Fibroblast of the aortic adventitia (primary cell): Measurements from ENCODE around the gene NR4A2. TPM values are rescaled to one million over a fixed set of nuclear protein-coding genes. Genes with fewer than 3 reads are reported as not detected.
A peak's percentile ranks its signal among the peaks of the same experiment; 100 is the strongest.

Experiments used
- DNase-seq: peaks from one replicate; pipeline ENCODE4 v3.0.0-alpha.2; 2010; ENCODE audit warnings: low read depth
- H3K4me3 ChIP-seq: 2 replicates; pipeline ENCODE4 v1.5.1; 2011; ENCODE audit warnings: low read depth, mild to moderate bottlenecking, control low read depth, low read length, moderate library complexity
- total RNA-seq: library from RNA; depleted of rRNA; stranded (reverse); fragments of >200 nt; gene quantifications from 2 replicates; pipeline ENCODE4 v1.2.3, GENCODE V29; 2012; ENCODE audit warnings: low replicate concordance
- TF ChIP-seq, protein P1 (sequence below): IDR thresholded peaks from 2 replicates; pipeline ENCODE4 v1.5.1; 2011; ENCODE audit warnings: mild to moderate bottlenecking, low read length, control low read depth, inconsistent platforms; ENCODE audit not compliant: insufficient read depth

Gene NR4A2
- total RNA-seq, 1 donor, result 0.81 TPM

- peak; percentile 63 for DNase-seq
- H3K4me3 ChIP-seq, result peak overlapping the region; percentile 80
- TF ChIP-seq, protein P1, sequence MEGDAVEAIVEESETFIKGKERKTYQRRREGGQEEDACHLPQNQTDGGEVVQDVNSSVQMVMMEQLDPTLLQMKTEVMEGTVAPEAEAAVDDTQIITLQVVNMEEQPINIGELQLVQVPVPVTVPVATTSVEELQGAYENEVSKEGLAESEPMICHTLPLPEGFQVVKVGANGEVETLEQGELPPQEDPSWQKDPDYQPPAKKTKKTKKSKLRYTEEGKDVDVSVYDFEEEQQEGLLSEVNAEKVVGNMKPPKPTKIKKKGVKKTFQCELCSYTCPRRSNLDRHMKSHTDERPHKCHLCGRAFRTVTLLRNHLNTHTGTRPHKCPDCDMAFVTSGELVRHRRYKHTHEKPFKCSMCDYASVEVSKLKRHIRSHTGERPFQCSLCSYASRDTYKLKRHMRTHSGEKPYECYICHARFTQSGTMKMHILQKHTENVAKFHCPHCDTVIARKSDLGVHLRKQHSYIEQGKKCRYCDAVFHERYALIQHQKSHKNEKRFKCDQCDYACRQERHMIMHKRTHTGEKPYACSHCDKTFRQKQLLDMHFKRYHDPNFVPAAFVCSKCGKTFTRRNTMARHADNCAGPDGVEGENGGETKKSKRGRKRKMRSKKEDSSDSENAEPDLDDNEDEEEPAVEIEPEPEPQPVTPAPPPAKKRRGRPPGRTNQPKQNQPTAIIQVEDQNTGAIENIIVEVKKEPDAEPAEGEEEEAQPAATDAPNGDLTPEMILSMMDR, result no peak
Measured at GRCh38 chr2:156340804-156341451, 8.4 kb upstream of the NR4A2 start.

DNA sequence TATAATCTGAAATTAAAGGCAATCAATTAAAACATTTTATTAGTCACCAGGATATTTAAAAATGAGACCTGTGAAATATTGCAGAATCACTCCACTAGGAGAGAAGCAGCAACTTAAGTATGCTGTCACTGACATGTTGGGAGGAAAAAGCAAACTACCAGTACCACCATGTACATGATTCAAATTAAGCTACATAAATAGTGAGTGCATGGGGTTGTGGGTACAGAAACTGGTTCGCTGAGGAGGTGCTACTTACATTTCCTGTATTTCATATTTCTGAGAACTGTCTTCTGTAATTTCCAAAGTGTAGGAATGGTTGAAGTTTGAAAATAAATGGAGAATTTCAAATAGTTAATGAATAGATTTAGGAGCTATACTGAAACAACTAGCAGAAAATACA lies 7.9 kb upstream of the NR4A2 start:
- peak; percentile 24 for DNase-seq

DNA sequence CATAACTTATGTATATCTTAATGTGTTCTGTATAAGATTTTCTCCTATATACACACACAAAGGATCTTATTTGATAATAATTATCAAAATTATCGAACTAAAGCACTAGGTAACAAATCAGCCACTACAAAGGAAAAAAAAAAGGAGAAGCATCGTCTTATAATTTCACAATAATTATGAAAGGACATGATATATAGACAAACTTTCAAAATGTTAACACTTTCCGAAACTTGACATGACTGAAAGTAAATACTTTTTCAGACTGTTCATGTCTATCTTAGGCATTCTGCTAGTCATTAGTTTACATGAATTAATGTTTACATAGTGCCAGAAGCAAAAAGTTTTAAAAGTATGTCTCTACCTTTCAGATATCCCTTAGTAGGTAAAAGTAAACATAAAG lies 7.3 kb upstream of the NR4A2 start:
- no peak overlapping the region for H3K4me3 ChIP-seq
- peak; percentile 1 for DNase-seq
- TF ChIP-seq, protein P1, result no peak

More for the DNA sequence above, 7.9 kb upstream of the NR4A2 start:
- TF ChIP-seq, protein P1, result no peak
- no peak overlapping the region for H3K4me3 ChIP-seq

GRCh38 chr2:156339110-156339847 lies 6.8 kb upstream of the NR4A2 start:
- TF ChIP-seq, protein P1, result no peak
- peak; percentile 13 for DNase-seq
- H3K4me3 ChIP-seq, result no peak overlapping the region

- no peak for DNase-seq
- TF ChIP-seq, protein P1, result no peak
Measured at GRCh38 chr2:156338578-156338977, 6.1 kb upstream of the NR4A2 start.

GRCh38 chr2:156334496-156335478 lies 2.3 kb upstream of the NR4A2 start:
- TF ChIP-seq, protein P1, result peak; percentile 30
- peak; percentile 96 for DNase-seq
- peak overlapping the region; percentile 84 for H3K4me3 ChIP-seq

More at GRCh38 chr2:156338578-156338977, 6.1 kb upstream of the NR4A2 start:
- H3K4me3 ChIP-seq, result no peak overlapping the region
